ENCODE data around the gene IGF1R.

GRCh38 chr15:98835876-98836275 lies 187.5 kb downstream of the IGF1R start:
- TF ChIP-seq CTCF (IDR thresholded peaks at IDR 0.05; ENCODE audit: poor library complexity) = no peak
- TF ChIP-seq EZH2 (IDR thresholded peaks at IDR 0.05; ENCODE audit: borderline replicate concordance) = no peak
